GM19238 (cell line): ENCODE data around the gene ACSF3.

ENCODE experiments used
- DNase-seq: peaks from one replicate; pipeline ENCODE4 v3.0.0; 2011; ENCODE audit warnings: low spot score; ENCODE audit not compliant: insufficient read length

The ACSF3 gene

DNA sequence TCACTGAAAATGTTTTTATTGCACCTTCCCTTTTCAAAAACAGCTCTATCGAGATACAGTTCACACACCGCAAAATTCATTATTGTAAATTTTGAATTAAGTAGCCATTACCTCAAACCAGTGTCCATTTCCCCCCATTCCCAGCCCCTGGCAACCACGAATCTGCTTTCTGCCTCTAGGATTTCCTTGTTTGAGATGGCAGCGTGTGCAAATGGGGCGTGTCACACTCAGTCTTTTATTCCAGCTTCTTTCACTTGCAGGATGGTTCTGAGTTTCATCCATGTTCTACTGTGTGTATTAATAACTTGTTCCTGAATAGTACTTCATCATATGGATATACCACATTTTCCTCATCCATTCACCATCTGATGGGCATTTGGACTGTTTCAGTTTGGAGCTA is 14.8 kb downstream of the ACSF3 start:
- no peak for DNase-seq

DNA sequence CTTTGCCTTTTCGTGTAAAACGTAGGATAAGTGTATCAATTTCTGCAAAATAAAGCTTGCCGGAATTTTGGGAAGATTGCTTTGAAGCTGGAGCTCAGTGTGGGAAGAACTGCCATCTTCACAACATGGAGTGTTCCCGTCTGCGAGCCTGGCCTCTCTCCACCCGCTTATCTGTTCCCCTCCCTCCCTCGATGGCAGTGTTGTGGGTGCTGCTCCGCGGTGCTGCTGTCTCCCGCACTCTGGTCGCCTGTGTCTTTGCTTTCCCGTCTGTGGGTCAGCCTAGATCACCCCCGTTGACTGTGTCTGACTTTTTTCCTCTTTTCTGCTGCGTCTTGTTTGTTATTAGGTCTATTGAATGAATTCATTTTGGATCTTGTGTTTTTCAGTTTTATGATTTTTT is 17.0 kb downstream of the ACSF3 start:
- DNase-seq = no peak

GRCh38 chr16:89111263-89111662 is 17.6 kb downstream of the ACSF3 start:
- no peak for DNase-seq

DNA sequence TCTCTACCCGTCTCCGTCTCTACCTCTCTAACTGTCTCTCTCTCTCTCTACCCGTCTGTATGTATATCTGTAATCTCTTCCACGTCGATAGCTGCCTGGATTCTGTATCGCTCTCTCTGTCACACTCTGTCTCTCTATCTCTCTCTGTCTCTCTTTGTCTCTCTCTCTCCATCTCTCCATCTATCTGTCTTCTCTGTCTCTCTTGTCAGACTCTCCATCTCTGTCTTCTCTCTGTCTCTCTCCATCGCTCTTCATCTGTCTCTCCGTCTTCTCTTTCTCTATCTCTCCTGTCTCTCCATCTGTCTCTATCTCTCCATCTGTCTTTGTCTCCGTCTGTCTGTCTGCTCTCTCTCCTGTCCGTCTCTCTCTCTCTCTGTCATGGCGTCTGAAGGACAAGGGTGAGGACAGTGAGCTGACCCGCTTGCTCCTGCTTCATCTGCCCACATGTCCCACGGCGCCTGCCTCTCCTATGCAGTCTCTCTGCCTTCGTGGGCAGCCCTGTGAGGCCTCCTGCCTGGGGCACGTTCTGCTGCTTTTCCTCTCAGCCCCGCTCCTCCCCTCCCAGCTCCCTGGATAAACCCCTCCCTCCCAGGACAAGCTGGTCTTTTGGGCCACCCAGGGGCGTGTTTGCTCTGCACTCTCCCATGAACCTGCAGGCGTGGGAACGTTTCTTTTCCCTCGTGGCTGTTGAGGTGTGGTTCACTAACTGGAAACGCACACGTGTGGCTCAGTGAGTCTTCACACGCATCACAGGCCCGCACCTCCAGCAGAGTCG is 18.9 kb downstream of the ACSF3 start:
- no peak for DNase-seq

GRCh38 chr16:89113152-89113547 is 19.5 kb downstream of the ACSF3 start:
- no peak for DNase-seq

GRCh38 chr16:89113661-89114060 is 20.0 kb downstream of the ACSF3 start:
- no peak for DNase-seq

- DNase-seq = no peak
Measured at GRCh38 chr16:89114159-89114981, 20.7 kb downstream of the ACSF3 start.

- peak; percentile 92 for DNase-seq
Measured at GRCh38 chr16:89115216-89115861, 21.7 kb downstream of the ACSF3 start.

DNA sequence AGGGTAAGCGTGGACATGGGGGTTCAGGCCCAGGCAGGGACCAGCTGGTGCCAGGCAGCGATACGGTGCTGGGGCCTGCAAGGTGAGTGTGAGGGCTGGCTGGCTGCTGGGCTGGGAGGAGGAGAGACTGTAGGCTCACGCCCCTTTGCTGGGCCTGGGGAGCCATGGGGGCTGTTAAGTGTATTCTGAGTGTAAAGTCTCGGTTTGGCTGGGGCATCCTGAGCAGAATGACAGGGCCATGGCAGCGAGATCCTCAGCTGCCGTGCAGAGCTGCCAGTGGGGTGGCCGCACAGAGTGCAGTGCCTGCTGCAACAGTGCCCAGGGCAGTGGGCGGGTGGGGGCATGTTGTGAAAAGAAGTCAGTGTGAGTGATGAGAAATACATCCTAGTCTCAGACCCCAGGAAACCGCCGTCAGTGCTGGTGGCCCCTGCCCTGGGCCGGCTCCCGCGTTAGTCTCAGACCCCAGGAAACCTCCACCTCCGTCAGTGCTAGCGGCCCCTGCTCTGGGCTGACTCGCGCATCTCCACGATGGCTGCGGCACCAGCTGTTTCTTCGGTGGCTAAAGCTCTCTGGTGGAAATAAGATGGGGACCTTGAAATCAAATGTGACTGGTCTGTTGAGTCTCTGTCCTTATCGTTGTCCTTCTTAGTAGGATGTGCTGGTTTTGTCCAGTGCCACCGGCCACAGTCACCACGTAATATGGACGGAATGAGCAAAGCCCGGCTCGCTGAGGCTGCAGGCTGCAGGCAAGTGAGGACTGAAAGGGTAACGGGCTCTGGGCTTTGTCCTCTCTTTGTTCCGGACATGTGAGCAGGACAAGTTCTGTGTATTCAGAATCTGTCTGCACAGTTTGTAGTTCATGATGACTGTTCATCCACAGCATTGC is 22.9 kb downstream of the ACSF3 start:
- DNase-seq = no peak

DNA sequence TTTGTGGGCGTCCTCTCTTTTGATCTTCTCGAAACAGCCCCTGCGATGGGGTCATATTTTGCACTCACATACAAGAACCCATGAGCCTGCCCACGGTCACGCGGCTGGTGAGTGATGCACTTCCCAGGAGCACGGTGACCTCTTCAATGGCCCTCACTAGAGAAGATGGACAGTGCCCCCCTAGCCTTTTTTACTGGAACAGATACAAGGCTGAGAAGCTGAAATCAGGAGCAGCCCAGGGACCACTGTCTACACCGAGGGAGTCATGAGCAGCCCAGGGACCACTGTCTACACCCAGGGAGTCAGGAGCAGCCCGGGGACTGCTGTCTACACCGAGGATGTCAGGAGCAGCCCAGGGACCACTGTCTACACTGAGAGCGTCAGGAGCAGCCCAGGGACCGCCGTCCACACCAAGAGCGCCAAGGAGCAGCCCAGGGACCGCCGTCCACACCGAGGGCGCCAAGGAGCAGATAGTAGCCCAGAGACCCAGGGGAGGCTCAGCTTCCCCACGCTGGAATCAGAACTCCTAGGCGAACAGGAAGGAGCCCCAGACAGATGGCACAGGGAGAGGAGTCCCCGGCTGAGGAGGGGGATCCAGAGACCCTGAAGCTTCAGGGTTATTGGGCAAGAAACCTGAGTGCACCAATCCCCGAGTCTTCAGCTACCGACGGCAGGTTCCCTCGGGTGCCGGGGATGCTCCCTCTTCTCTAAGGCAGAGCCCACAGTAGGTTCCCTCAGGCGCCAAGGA is 23.7 kb downstream of the ACSF3 start:
- no peak for DNase-seq

GRCh38 chr16:89117975-89118289 is 24.3 kb downstream of the ACSF3 start:
- DNase-seq = no peak

DNA sequence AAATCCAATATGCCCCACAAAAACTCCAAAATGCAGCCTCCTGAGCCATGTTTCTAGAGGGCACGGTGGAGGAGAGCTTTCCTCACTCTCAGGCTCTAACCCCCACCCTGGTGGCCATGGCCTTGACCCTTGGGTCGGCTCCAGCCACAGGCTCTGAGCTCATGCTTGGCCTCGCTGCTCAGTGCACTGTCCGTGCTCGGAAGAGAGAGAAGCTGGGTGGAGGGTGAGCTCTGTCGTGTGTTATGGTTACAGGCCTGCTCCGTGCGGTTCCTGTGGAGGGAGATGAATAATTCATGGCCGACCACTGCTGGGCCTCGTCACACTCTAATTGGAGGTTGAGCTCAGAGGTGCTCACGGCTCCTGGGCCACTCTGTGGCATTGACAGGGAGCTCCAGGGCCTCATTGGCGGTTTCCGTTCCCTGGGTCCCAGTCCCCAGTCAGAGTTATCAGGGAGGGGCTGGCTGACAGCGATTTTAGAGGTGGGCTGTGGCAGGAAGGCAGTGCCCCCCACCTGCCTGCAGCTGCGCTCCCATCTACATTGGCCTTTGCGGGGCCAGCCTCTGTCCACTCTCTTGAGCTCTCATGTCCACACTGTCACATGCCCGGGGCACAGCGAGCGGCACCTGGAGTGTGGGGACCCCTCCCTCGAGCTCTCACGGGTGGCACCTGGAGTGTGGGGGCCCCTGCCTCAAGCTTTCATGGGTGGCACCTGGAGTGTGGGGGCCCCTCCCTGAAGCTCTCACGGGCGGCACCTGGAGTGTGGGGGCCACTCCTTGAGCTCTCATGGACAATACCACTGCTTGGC is 24.9 kb downstream of the ACSF3 start:
- DNase-seq = no peak

GRCh38 chr16:89119166-89119621 is 25.5 kb downstream of the ACSF3 start:
- no peak for DNase-seq

- DNase-seq = no peak
Measured at GRCh38 chr16:89119661-89120141, 26.0 kb downstream of the ACSF3 start.

GRCh38 chr16:89120281-89120680 is 26.6 kb downstream of the ACSF3 start:
- no peak for DNase-seq

DNA sequence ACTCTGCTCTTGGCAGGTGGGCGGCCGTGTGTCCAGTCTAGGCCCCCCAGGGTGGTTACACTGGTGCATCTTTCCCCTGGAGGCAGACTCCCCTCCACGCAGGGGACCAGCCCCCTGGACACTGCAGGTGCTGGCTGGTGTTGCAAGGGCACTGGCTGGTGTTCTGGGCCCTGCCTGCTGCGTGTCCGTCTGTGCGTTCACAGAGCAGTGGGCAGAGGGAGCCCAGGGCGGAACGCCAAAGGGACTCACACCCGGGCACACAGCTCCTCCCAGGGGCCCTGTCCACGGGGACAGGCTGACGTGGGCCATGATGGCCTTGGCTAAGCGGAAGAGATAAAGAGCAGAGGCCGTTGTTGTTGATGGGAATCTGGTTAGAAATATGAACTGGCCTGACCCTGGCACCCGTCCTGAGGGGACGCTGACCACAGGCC is 27.3 kb downstream of the ACSF3 start:
- no peak for DNase-seq

DNA sequence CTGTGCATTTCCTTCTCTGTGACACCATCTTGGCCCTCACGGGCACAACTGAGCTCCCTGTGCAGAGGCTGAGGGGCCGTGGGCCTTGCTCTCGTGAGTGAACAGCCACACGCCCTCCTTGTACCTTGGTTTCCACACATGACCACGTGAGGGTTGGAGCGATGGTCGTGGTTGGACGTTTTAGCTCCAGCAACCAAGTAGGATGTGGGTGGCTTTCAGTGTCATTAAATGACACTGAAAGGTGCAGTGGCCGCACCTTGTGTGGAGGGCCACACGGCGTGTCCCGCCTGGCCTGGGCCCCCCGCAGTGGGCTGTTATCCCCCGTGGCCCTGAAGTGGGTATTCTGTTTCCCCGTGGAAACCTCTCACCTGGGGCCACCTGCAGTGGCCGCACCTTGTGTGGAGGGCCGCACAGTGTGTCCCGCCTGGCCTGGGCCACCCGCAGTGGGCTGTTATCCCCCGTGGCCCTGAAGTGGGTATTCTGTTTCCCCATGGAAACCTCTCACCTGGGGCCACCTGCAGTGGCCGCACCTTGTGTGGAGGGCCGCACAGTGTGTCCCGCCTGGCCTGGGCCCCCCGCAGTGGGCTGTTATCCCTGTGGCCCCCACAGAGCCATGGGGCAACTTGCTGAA is 28.2 kb downstream of the ACSF3 start:
- no peak for DNase-seq

GRCh38 chr16:89122322-89122851 is 28.7 kb downstream of the ACSF3 start:
- peak; percentile 46 for DNase-seq
